ENCODE results near the gene ZFAND2A. TPM values are rescaled to one million over a fixed set of nuclear protein-coding genes. Genes with fewer than 3 reads are reported as not detected.
"Not testable (repeated sequence)": the region's sequence is repeated elsewhere in the genome, so short reads cannot be mapped to it uniquely, and the experiment has no call there.

ZFAND2A gene
- total and polyA plus RNA-seq, 7 experiments from 2014 or later, result 21.2 to 74.5 (median 43.2) TPM

DNA sequence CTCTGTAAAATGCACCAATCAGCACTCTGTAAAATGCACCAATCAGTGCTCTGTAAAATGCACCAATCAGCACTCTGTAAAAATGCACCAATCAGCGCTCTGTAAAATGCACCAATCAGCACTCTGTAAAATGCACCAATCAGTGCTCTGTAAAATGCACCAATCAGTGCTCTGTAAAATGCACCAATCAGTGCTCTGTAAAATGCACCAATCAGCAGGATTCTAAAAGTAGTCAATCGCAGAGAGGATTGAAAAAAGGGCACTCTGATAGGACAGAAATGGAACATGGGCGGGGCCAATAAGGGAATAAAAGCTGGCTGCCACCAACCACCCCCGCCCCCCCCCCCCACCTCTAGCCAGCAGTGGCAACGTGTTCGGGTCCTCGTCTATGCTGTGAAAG lies 11.5 kb upstream of the ZFAND2A start:
- DNase-seq, result peak in 3 of 9 donors; percentile 27 to 53 (median 37)
- H3K27me3 Mint-ChIP-seq; H3K27me3 ChIP-seq (ENCODE audit: control insufficient read depth in 2 of 2, insufficient read depth in 2 of 2, low read length in 2 of 2); H3K4me3 ChIP-seq (ENCODE audit: low read length); ATAC-seq; H3K27ac ChIP-seq (ENCODE audit: low read depth, low read length); H3K9me3 ChIP-seq (ENCODE audit: control insufficient read depth in 2 of 3, low read length in 3 of 3); POLR2A ChIA-PET; H3K36me3 Mint-ChIP-seq; H3K36me3 ChIP-seq (ENCODE audit: control insufficient read depth in 2 of 3, insufficient read depth in 3 of 3, low read length in 3 of 3); H3K9me3 Mint-ChIP-seq: not testable (repeated sequence)
- Mint-ChIP-seq H3K27ac (peak overlapping the region in 1 of 9 donors; percentile 14), H3K4me3 (peak overlapping the region in 1 of 10 donors; percentile 14), H3K4me1 (peaks cover 11 to 22% (median 17%) of the 10 kb centered on the region in 7 donors)
- H3K4me1 ChIP-seq (ENCODE audit: control insufficient read depth in 2 of 2, insufficient read depth in 2 of 2, low read length in 2 of 2), result peaks cover 7 to 16% of the 10 kb centered on the region in 2 donors
- CTCF ChIA-PET, result interaction anchor here (1.0 to 1.4 kb wide), 2 partner anchors 100 to 179 kb away, joined by 5 read pairs; no protein-coding TSS in a partner anchor
- intact Hi-C loops (cut with micrococcal nuclease), result loop anchor here (10.0 kb wide), 2 partner anchors 357 to 403 kb away; partner anchors contain the start of gene PSMG3 (in 1 of the 2)

DNA sequence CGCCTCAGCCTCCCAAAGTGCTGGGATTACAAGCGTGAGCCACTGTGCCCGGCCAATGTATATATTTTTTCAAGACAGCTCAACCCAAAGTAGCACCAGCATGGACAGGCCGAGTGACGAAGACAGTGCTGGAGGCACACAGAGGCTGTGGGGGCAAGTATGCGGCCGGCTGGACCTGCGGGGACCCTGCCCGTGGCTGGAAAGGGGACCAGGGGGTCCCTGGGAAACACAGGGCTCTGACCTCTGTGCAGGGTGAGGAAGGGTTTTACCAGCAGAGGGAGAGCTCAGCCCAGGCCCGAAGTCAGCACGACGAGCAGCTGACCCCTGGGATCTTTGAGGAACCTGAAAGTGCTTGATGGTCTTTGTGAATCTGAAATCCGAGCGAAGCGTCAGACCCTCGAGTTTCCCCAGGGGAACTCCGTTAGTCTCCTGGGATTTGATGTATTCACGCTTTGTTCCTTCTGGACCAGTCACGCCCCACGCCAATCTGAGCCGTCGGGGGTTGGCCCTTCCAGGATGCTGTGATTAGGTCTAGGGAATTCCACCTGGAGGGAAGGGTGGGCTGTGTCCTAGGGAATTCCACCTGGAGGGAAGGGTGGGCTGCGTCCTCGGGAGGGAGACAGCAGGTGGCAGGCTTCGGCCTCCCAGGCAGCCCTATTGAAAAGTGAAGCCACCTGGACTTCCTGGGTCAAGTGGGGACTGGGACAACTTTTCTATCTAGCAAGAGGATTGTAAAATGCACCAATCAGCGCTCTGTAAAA lies 10.9 kb upstream of the ZFAND2A start:
- Histone ChIP-seq H3K4me3 (ENCODE audit: low read length) (no peak overlapping the region), H3K27ac (ENCODE audit: low read depth, low read length) (no peak overlapping the region), H3K27me3 (ENCODE audit: control insufficient read depth in 2 of 2, insufficient read depth in 2 of 2, low read length in 2 of 2) (no peaks in the 10 kb centered on the region), H3K9me3 (ENCODE audit: control insufficient read depth in 2 of 3, low read length in 3 of 3) (no peaks in the 10 kb centered on the region), H3K36me3 (ENCODE audit: control insufficient read depth in 2 of 3, insufficient read depth in 3 of 3, low read length in 3 of 3) (no peaks in the 10 kb centered on the region), H3K4me1 (ENCODE audit: control insufficient read depth in 2 of 2, insufficient read depth in 2 of 2, low read length in 2 of 2) (peaks cover 5 to 10% of the 10 kb centered on the region in 2 donors)
- CTCF ChIA-PET, result interaction anchor here (0.8 to 1.4 kb wide), 4 partner anchors 9 to 297 kb away, joined by 3 to 5 read pairs (median 4); no protein-coding TSS in a partner anchor
- H3K27ac Mint-ChIP-seq, result no peak overlapping the region
- no peaks in the 10 kb centered on the region for H3K36me3 Mint-ChIP-seq
- no peak for DNase-seq
- POLR2A ChIA-PET, result interaction anchor here (1.3 to 1.6 kb wide), 2 partner anchors 11 to 196 kb away, joined by 4 to 10 read pairs; partner anchors contain the start of genes COX19 and ZFAND2A
- ATAC-seq, result no peak
- no peaks in the 10 kb centered on the region for H3K9me3 Mint-ChIP-seq
- peak overlapping the region in 2 of 10 donors; percentile 14 to 19 for H3K4me3 Mint-ChIP-seq
- H3K27me3 Mint-ChIP-seq, result no peaks in the 10 kb centered on the region
- peaks cover 8 to 16% (median 13%) of the 10 kb centered on the region in 7 donors for H3K4me1 Mint-ChIP-seq
- intact Hi-C loops (cut with micrococcal nuclease), result loop anchor here (1.0 to 10.0 kb wide), 4 partner anchors 84 to 404 kb away; partner anchors contain the start of gene PSMG3 (in 1 of the 2)

DNA sequence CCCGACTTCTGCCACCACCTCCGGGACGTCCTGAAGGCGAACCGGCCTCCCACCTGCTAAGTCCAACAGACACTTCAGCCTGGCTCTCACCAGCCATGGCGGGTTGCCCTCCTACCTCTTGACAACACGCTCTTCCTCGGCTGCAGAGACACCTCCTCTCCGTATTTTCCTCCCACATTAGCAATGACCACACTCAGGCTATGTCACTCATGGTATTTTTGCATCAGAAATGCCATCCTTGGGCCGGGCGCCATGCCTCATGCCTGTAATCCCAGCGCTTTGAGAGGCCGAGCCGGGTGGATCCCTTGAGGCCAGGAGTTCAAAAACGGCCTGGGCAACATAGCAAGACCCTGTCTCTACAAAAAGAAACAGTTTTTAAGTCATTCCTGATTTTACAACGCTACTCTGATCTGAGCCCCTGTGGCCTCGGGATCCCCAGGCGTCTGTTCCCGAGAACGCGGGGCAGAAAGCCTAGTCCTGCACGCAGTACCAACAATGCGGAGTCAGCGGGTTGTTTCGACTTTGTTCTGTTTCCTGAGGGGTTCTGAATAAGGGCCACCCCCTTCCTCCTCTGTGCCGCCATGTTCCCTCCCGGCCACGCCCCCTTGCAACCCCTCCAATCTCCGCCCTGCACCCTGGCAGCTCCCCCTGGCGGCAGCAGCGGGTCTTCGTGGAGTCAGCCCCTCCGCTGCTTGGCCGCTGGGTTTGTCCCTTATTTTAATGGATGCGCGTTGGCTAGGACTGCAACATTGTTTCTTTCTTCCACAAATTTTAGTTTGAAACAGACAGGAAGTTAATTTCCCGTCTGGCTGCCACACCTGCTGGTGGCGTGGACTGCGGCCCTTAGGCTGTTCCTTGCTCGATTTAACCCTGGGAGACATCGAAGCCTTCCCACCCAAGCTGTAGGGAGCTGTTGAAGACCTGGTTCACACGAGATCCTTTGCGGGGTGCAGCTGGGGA lies 9.7 kb upstream of the ZFAND2A start:
- intact Hi-C loops (cut with micrococcal nuclease), result loop anchor here (1.0 to 10.0 kb wide), 7 partner anchors 9 to 405 kb away; partner anchors contain the start of genes ZFAND2A (in 2 of the 2), MICALL2 (in 1 of the 2) and PSMG3 (in 1 of the 2)
- ChIA-PET POLR2A (interaction anchor here (0.6 to 2.4 kb wide), 8 partner anchors 9 to 569 kb away, joined by 3 to 12 read pairs (median 4); partner anchors contain the start of genes COX19 and ZFAND2A), CTCF (interaction anchor here (0.6 to 1.4 kb wide), 10 partner anchors 9 to 296 kb away, joined by 3 to 5 read pairs (median 4); partner anchors contain the start of genes GPER1 and ZFAND2A)
- Histone ChIP-seq H3K9me3 (ENCODE audit: control insufficient read depth in 2 of 3, low read length in 3 of 3) (no peaks in the 10 kb centered on the region), H3K4me1 (ENCODE audit: control insufficient read depth in 2 of 2, insufficient read depth in 2 of 2, low read length in 2 of 2) (peaks cover 5 to 8% of the 10 kb centered on the region in 2 donors), H3K27ac (ENCODE audit: low read depth, low read length) (peak overlapping the region; percentile 64), H3K27me3 (ENCODE audit: control insufficient read depth in 2 of 2, insufficient read depth in 2 of 2, low read length in 2 of 2) (no peaks in the 10 kb centered on the region), H3K4me3 (ENCODE audit: low read length) (peak overlapping the region; percentile 63), H3K36me3 (ENCODE audit: control insufficient read depth in 2 of 3, insufficient read depth in 3 of 3, low read length in 3 of 3) (peaks cover 0 to 8% (median 0%) of the 10 kb centered on the region in 3 experiments)
- ATAC-seq (peak; percentile 100), DNase-seq (peak; percentile 81 to 95 (median 94))
- peak overlapping the region; percentile 82 to 92 (median 89) for H3K4me3 Mint-ChIP-seq
- peak overlapping the region in 8 of 9 donors; percentile 88 to 98 (median 94) for H3K27ac Mint-ChIP-seq
- H3K27me3 Mint-ChIP-seq, result no peaks in the 10 kb centered on the region
- peaks cover 8 to 16% (median 13%) of the 10 kb centered on the region in 7 donors for H3K4me1 Mint-ChIP-seq
- H3K9me3 Mint-ChIP-seq, result no peaks in the 10 kb centered on the region
- H3K36me3 Mint-ChIP-seq, result peaks cover 0 to 5% (median 0%) of the 10 kb centered on the region in 5 donors

DNA sequence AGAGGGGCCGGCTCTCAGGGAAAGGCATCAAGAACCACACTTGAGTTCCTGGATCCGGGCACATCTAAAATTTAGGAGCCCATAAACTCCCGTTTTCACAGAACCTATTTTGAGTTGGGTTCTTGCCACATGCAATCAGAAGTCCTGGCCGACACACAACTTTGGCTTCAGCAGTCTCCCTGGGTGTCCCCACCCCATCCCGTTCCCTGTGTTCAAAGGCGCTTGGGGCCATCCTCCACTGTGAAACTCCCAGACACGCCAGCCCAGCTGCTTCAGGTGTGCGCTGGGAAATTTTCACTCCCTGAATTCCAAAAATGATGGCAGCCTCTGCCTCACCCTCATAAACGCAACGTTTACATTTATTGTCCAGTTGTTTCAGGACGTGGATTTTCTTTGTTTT lies 8.4 kb upstream of the ZFAND2A start:
- Mint-ChIP-seq H3K27me3 (no peaks in the 10 kb centered on the region), H3K9me3 (no peaks in the 10 kb centered on the region), H3K4me1 (peaks cover 8 to 16% (median 13%) of the 10 kb centered on the region in 7 donors), H3K27ac (no peak overlapping the region), H3K36me3 (peaks cover 0 to 11% (median 0%) of the 10 kb centered on the region in 5 donors), H3K4me3 (peak overlapping the region in 1 of 10 donors; percentile 29)
- intact Hi-C loops (cut with micrococcal nuclease), result no loop called here
- Histone ChIP-seq H3K9me3 (ENCODE audit: control insufficient read depth in 2 of 3, low read length in 3 of 3) (no peaks in the 10 kb centered on the region), H3K36me3 (ENCODE audit: control insufficient read depth in 2 of 3, insufficient read depth in 3 of 3, low read length in 3 of 3) (peaks cover 0 to 11% (median 0%) of the 10 kb centered on the region in 3 experiments), H3K27ac (ENCODE audit: low read depth, low read length) (no peak overlapping the region), H3K27me3 (ENCODE audit: control insufficient read depth in 2 of 2, insufficient read depth in 2 of 2, low read length in 2 of 2) (no peaks in the 10 kb centered on the region), H3K4me1 (ENCODE audit: control insufficient read depth in 2 of 2, insufficient read depth in 2 of 2, low read length in 2 of 2) (peaks cover 5 to 8% of the 10 kb centered on the region in 2 donors), H3K4me3 (ENCODE audit: low read length) (no peak overlapping the region)
- ATAC-seq (no peak), DNase-seq (no peak)
- ChIA-PET POLR2A (interaction anchor here (0.8 to 2.4 kb wide), 3 partner anchors 8 to 568 kb away, joined by 4 to 12 read pairs (median 4); no protein-coding TSS in a partner anchor), CTCF (interaction anchor here (0.7 to 1.2 kb wide), 2 partner anchors 81 to 198 kb away, joined by 3 to 4 read pairs; partner anchors contain the start of gene GPER1)

DNA sequence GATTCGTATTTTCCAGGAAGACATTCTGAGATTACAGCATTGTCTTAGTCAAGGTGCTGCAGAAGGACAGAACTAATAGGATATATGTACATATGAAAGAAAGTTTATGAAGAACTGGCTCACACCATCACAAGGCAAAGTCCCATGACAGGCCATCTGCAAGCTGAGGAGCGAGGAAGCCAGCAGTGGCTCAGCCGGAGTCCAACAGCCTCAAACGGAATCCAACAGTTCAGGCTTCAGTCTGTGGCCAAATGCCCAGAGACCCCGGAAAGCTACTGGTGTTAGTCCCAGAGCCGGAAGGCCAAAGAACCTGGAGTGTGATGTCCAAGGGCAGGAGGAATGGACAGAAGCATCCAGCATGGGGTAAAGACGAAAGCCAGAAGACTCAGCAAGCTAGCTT lies 4.4 kb upstream of the ZFAND2A start:
- Histone ChIP-seq H3K4me1 (ENCODE audit: control insufficient read depth in 2 of 2, insufficient read depth in 2 of 2, low read length in 2 of 2) (peaks cover 8 to 13% of the 10 kb centered on the region in 2 donors), H3K36me3 (ENCODE audit: control insufficient read depth in 2 of 3, insufficient read depth in 3 of 3, low read length in 3 of 3) (peaks cover 0 to 16% (median 0%) of the 10 kb centered on the region in 3 experiments), H3K27ac (ENCODE audit: low read depth, low read length) (no peak overlapping the region), H3K9me3 (ENCODE audit: control insufficient read depth in 2 of 3, low read length in 3 of 3) (no peaks in the 10 kb centered on the region), H3K27me3 (ENCODE audit: control insufficient read depth in 2 of 2, insufficient read depth in 2 of 2, low read length in 2 of 2) (no peaks in the 10 kb centered on the region), H3K4me3 (ENCODE audit: low read length) (no peak overlapping the region)
- Mint-ChIP-seq H3K4me1 (peaks cover 13 to 22% (median 14%) of the 10 kb centered on the region in 7 donors), H3K9me3 (no peaks in the 10 kb centered on the region), H3K4me3 (no peak overlapping the region), H3K27ac (no peak overlapping the region), H3K36me3 (peaks cover 0 to 11% (median 0%) of the 10 kb centered on the region in 5 donors), H3K27me3 (no peaks in the 10 kb centered on the region)
- ATAC-seq (no peak), DNase-seq (no peak)
- intact Hi-C loops (cut with micrococcal nuclease), result loop anchor here in 1 of 2 donors (5.0 kb wide), 1 partner anchor 1017 kb away; no protein-coding TSS in a partner anchor
- ChIA-PET POLR2A (no interaction called here), CTCF (no interaction called here)

Data from naive thymus-derived CD4-positive, alpha-beta T cell (primary cell).